K562 (cell line): Measurements from ENCODE around the gene ITSN1.

Experiments used
- EZH2 ChIP-seq: IDR thresholded peaks from 2 replicates; pipeline ENCODE4 v1.6.1; 2012; ENCODE audit warnings: low read depth, mild to moderate bottlenecking, inconsistent platforms, low read length, borderline replicate concordance
- JUND ChIP-seq, 2 experiments: IDR thresholded peaks; 2 replicates in 1 of 2; 3 replicates in 1 of 2; pipeline ENCODE4 v1.6.1; 2011; ENCODE audit warnings: borderline replicate concordance in 2 of 2, low read depth in 2 of 2, low read length in 2 of 2, improper control_type of control experiment in 1 of 2, missing biosample characterization in 1 of 2, missing genetic modification characterization in 1 of 2, missing genetic modification reagents in 1 of 2
- MAZ ChIP-seq, 2 experiments: fragments of 450-650 bp in 1 of 2; sonication (generic) in 1 of 2; formaldehyde crosslinking; IDR thresholded peaks in 1 of 2; conservative IDR thresholded peaks in 1 of 2; 2 replicates each; pipeline versions ENCODE4 v1.4.0 to v1.5.0; 2020; ENCODE audit warnings: mild to moderate bottlenecking in 1 of 2, missing genetic modification reagents in 1 of 2
- NFE2L1 ChIP-seq: fragments of 450-650 bp; IDR thresholded peaks from 2 replicates; pipeline ENCODE4 v1.6.1; 2016; ENCODE audit warnings: missing genetic modification characterization, low read depth, mild to moderate bottlenecking, missing compliant biosample characterization, moderate library complexity, borderline replicate concordance
- POLR2AphosphoS5 ChIP-seq: IDR thresholded peaks from 2 replicates; pipeline ENCODE4 v1.6.1; 2011; ENCODE audit warnings: mild to moderate bottlenecking, low read depth, low read length, moderate library complexity; ENCODE audit not compliant: control insufficient read depth, insufficient read depth
- RBM17 ChIP-seq: fragments of 200-400 bp; formaldehyde crosslinking; IDR thresholded peaks from 2 replicates; pipeline ENCODE4 v1.6.1; 2017; ENCODE audit warnings: low read depth, mild to moderate bottlenecking, low read length, borderline replicate concordance
- RNF2 ChIP-seq: sonication (generic); IDR thresholded peaks from 2 replicates; pipeline ENCODE4 v1.6.1; 2016
- TRIM24 ChIP-seq, 2 experiments: fragments of 450-650 bp; IDR thresholded peaks; 2 replicates each; pipeline ENCODE4 v1.6.1; 2016
- TSC22D4 ChIP-seq: fragments of 450-650 bp; IDR thresholded peaks from 2 replicates; pipeline ENCODE4 v1.6.1; 2016; ENCODE audit warnings: missing genetic modification characterization, missing biosample characterization, control low read depth
- TF ChIP-seq, protein P1 (sequence below): fragments of 450-650 bp; IDR thresholded peaks from 2 replicates; pipeline ENCODE4 v1.6.1; 2016; ENCODE audit warnings: borderline replicate concordance
- TF ChIP-seq, protein P2 (sequence below), 3 experiments: IDR thresholded peaks in 2 of 3; conservative IDR thresholded peaks in 1 of 3; 2 replicates each; pipeline ENCODE4 v1.5.1; 2011 to 2012; ENCODE audit warnings: low read length in 3 of 3, mild to moderate bottlenecking in 3 of 3, control low read depth in 2 of 3, improper control_type of control experiment in 1 of 3, inconsistent platforms in 1 of 3, low read depth in 1 of 3, mixed read lengths in 1 of 3, moderate library complexity in 1 of 3; ENCODE audit not compliant: insufficient read depth in 2 of 3
- TF ChIP-seq, protein P3 (sequence below): IDR thresholded peaks from 2 replicates; pipeline ENCODE4 v1.6.1; 2012; ENCODE audit warnings: low read depth, low read length, improper control_type of control experiment, borderline replicate concordance
- TF ChIP-seq, protein P4 (sequence below), 2 experiments: fragments of 450-650 bp; conservative IDR thresholded peaks; 2 replicates each; pipeline ENCODE4 v1.6.1; 2017; ENCODE audit warnings: mild to moderate bottlenecking in 2 of 2, moderate library complexity in 2 of 2

DNA sequence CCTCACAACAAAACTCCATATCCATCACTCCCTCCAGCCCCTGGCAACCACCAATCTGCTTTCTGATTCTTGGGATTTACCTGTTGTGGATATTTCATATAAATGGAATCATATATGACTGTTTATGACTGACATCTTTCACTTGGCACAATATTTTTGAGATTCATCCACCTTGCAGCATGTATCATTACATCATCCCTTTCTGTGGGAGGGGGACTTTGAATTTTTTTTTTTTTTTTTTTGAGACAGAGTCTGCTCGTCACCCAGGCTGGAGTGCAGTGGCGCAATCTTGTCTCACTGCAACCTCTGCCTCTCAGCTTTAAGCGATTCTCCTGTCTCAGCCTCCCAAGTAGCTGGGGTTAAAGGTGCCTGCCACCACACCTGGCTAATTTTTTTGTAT lies 128.2 kb downstream of the ITSN1 start:
- no peak for TF ChIP-seq RBM17
- TF ChIP-seq RNF2: no peak
- TF ChIP-seq JUND (IDR thresholded peaks at IDR 0.05; ENCODE audit: borderline replicate concordance, low read depth, low read length): no peak
- no peak for TF ChIP-seq JUND (tag; IDR thresholded peaks at IDR 0.05; ENCODE audit: borderline replicate concordance, low read depth, low read length)
- no peak for TF ChIP-seq POLR2AphosphoS5
- TF ChIP-seq, protein P1, sequence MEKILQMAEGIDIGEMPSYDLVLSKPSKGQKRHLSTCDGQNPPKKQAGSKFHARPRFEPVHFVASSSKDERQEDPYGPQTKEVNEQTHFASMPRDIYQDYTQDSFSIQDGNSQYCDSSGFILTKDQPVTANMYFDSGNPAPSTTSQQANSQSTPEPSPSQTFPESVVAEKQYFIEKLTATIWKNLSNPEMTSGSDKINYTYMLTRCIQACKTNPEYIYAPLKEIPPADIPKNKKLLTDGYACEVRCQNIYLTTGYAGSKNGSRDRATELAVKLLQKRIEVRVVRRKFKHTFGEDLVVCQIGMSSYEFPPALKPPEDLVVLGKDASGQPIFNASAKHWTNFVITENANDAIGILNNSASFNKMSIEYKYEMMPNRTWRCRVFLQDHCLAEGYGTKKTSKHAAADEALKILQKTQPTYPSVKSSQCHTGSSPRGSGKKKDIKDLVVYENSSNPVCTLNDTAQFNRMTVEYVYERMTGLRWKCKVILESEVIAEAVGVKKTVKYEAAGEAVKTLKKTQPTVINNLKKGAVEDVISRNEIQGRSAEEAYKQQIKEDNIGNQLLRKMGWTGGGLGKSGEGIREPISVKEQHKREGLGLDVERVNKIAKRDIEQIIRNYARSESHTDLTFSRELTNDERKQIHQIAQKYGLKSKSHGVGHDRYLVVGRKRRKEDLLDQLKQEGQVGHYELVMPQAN: no peak
- TF ChIP-seq, protein P2, sequence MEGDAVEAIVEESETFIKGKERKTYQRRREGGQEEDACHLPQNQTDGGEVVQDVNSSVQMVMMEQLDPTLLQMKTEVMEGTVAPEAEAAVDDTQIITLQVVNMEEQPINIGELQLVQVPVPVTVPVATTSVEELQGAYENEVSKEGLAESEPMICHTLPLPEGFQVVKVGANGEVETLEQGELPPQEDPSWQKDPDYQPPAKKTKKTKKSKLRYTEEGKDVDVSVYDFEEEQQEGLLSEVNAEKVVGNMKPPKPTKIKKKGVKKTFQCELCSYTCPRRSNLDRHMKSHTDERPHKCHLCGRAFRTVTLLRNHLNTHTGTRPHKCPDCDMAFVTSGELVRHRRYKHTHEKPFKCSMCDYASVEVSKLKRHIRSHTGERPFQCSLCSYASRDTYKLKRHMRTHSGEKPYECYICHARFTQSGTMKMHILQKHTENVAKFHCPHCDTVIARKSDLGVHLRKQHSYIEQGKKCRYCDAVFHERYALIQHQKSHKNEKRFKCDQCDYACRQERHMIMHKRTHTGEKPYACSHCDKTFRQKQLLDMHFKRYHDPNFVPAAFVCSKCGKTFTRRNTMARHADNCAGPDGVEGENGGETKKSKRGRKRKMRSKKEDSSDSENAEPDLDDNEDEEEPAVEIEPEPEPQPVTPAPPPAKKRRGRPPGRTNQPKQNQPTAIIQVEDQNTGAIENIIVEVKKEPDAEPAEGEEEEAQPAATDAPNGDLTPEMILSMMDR (IDR thresholded peaks at IDR 0.05 in 2 of 3, conservative IDR thresholded peaks at IDR 0.05 in 1 of 3; ENCODE audit: insufficient read depth in 2 of 3, low read depth in 1 of 3, low read length in 3 of 3): no peak
- no peak for TF ChIP-seq TRIM24 (IDR thresholded peaks at IDR 0.05)
- no peak for TF ChIP-seq NFE2L1 (tag)
- TF ChIP-seq EZH2: no peak
- TF ChIP-seq, protein P3, sequence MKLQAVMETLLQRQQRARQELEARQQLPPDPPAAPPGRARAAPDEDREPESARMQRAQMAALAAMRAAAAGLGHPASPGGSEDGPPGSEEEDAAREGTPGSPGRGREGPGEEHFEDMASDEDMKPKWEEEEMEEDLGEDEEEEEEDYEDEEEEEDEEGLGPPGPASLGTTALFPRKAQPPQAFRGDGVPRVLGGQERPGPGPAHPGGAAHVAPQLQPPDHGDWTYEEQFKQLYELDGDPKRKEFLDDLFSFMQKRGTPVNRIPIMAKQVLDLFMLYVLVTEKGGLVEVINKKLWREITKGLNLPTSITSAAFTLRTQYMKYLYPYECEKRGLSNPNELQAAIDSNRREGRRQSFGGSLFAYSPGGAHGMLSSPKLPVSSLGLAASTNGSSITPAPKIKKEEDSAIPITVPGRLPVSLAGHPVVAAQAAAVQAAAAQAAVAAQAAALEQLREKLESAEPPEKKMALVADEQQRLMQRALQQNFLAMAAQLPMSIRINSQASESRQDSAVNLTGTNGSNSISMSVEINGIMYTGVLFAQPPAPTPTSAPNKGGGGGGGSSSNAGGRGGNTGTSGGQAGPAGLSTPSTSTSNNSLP: no peak
- TF ChIP-seq TSC22D4 (tag): no peak
- TF ChIP-seq MAZ (CRISPR knock-in tag; conservative IDR thresholded peaks at IDR 0.05 in 1 of 2, IDR thresholded peaks at IDR 0.05 in 1 of 2): no peak
- TF ChIP-seq, protein P4, sequence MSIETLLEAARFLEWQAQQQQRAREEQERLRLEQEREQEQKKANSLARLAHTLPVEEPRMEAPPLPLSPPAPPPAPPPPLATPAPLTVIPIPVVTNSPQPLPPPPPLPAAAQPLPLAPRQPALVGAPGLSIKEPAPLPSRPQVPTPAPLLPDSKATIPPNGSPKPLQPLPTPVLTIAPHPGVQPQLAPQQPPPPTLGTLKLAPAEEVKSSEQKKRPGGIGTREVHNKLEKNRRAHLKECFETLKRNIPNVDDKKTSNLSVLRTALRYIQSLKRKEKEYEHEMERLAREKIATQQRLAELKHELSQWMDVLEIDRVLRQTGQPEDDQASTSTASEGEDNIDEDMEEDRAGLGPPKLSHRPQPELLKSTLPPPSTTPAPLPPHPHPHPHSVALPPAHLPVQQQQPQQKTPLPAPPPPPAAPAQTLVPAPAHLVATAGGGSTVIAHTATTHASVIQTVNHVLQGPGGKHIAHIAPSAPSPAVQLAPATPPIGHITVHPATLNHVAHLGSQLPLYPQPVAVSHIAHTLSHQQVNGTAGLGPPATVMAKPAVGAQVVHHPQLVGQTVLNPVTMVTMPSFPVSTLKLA (conservative IDR thresholded peaks at IDR 0.05): no peak
